ENCODE data around the gene LAPTM5. TPM values are rescaled to one million over a fixed set of nuclear protein-coding genes. Genes with fewer than 3 reads are reported as not detected.

Gene LAPTM5
- total and polyA plus RNA-seq, 2 donors, result 88.6 to 364 TPM

DNA sequence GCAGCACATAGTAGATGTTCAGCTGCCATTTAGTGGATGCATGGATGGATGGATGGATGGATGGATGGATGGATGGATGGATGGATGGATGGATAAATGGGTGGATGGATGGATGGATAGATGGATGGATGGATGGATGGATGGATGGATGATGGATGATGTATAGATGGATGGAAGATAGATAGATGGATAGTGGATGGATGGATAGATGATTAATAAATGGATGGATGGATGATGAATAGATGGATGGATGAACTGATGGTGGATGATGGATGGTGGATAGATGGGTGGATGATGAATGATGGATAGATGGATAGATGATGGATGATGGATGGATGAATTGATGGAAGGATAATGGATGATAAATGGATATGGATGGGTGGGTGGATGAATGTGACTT is 54.8 kb downstream of the LAPTM5 start:
- no peak overlapping the region for H3K27ac ChIP-seq (ENCODE audit: low read depth in 1 of 2, low read length in 1 of 2)
- peaks cover 0 to 12% of the 10 kb centered on the region in 2 donors for H3K27me3 ChIP-seq (ENCODE audit: control insufficient read depth in 2 of 2, insufficient read depth in 1 of 2, low read length in 1 of 2)
- DNase-seq (ENCODE audit: low read depth in 6 of 9, low spot score in 9 of 9), result no peak
- no peaks in the 10 kb centered on the region for H3K9me3 ChIP-seq (ENCODE audit: control insufficient read depth in 2 of 2, insufficient read depth in 1 of 2, low read length in 1 of 2)
- no peaks in the 10 kb centered on the region for H3K4me1 ChIP-seq (ENCODE audit: control insufficient read depth in 2 of 2, insufficient read depth in 2 of 2, low read length in 2 of 2)
- no peaks in the 10 kb centered on the region for H3K36me3 ChIP-seq (ENCODE audit: control insufficient read depth in 2 of 2, insufficient read depth in 2 of 2, low read length in 1 of 2)
- no peak overlapping the region for H3K4me3 ChIP-seq (ENCODE audit: low read length in 2 of 2)

DNA sequence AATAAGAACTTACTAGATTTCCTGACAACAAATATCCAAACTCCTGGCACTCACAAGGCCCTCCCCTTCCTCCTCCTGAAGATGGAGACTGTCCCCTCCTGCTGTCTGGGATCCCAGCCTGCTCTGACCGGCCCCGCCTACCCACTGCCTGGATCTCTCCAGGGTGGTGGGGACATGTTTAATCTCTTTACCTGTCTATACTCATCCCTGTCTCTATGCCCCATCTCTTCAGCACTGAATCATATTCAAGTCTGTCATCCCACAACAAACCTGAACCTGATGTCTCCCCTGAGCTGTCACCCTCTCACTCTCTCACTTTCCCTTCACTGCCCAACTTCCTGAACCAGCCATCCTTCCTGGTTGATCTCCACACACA is 56.3 kb downstream of the LAPTM5 start:
- no peak overlapping the region for H3K4me3 ChIP-seq (ENCODE audit: low read length in 2 of 2)
- no peak overlapping the region for H3K27ac ChIP-seq (ENCODE audit: low read depth in 1 of 2, low read length in 1 of 2)
- no peaks in the 10 kb centered on the region for H3K9me3 ChIP-seq (ENCODE audit: control insufficient read depth in 2 of 2, insufficient read depth in 1 of 2, low read length in 1 of 2)
- H3K27me3 ChIP-seq (ENCODE audit: control insufficient read depth in 2 of 2, insufficient read depth in 1 of 2, low read length in 1 of 2), result peaks cover 0 to 5% of the 10 kb centered on the region in 2 donors
- H3K36me3 ChIP-seq (ENCODE audit: control insufficient read depth in 2 of 2, insufficient read depth in 2 of 2, low read length in 1 of 2), result no peaks in the 10 kb centered on the region
- WGBS, result 91% methylated on average over 2 of the region's 2 CpGs
- DNase-seq (ENCODE audit: low read depth in 6 of 9, low spot score in 9 of 9), result no peak
- no peaks in the 10 kb centered on the region for H3K4me1 ChIP-seq (ENCODE audit: control insufficient read depth in 2 of 2, insufficient read depth in 2 of 2, low read length in 2 of 2)

DNA sequence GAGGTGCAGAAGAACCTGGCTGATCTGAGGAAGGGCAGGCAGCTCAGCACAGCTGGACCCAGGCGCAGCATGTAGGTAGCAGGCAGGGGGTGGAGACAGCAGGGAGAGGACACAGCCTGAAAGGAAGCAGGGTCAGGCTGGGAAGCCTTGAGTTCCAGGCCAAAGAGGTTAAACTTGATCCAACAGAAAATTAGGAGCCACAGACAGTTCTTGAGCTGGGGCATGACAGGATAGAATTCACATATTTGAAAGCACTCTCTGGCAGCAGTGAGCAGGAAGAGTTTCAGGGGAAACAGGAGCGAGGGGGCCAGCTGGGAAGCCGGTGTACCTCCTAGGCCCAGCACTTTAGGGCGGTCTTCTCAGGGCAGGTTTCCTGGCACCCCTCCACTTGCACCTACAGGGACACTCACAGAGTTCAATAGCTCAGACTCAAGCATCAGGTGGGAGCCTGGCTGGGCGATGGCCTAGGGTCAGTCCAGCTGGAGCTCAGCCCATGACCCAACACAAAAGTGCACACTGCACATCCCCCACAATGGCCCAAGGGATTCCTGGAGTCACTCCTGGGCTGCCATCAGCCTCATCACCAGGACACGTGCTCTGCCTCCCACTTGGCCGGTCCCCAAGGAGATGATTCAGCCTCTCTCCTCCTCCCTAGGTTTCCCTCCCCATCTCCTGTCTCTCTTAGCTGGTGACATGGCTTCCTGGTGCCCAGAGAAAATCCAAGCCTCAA is 56.9 kb downstream of the LAPTM5 start:
- no peaks in the 10 kb centered on the region for H3K4me1 ChIP-seq (ENCODE audit: control insufficient read depth in 2 of 2, insufficient read depth in 2 of 2, low read length in 2 of 2)
- DNase-seq (ENCODE audit: low read depth in 6 of 9, low spot score in 9 of 9), result no peak
- 85% methylated on average over 7 of the region's 7 CpGs for WGBS

DNA sequence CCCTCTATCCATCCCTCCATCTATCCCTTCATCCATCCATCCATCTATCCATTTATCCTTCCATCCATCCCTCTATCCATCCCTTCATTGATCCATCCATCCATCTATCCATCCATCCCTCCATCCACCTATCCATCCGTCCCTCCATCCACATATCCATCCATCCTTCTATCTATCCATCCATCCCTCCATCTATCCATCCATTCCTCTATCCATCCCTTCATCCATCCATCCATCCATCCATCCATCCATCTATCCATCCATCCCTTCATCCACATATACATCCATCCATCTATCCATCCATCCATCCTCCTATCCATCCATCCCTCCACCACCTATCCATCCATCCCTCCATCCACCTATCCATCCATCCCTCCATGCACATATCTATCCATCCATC is 57.8 kb downstream of the LAPTM5 start:
- Histone ChIP-seq H3K36me3 (ENCODE audit: control insufficient read depth in 2 of 2, insufficient read depth in 2 of 2, low read length in 1 of 2) (no peaks in the 10 kb centered on the region), H3K27me3 (ENCODE audit: control insufficient read depth in 2 of 2, insufficient read depth in 1 of 2, low read length in 1 of 2) (peaks cover 0 to 2% of the 10 kb centered on the region in 2 donors), H3K4me3 (ENCODE audit: low read length in 2 of 2) (no peak overlapping the region), H3K4me1 (ENCODE audit: control insufficient read depth in 2 of 2, insufficient read depth in 2 of 2, low read length in 2 of 2) (no peaks in the 10 kb centered on the region), H3K9me3 (ENCODE audit: control insufficient read depth in 2 of 2, insufficient read depth in 1 of 2, low read length in 1 of 2) (no peaks in the 10 kb centered on the region), H3K27ac (ENCODE audit: low read depth in 1 of 2, low read length in 1 of 2) (no peak overlapping the region)
- 93% methylated on average over 1 of the region's 1 CpG for WGBS
- DNase-seq (ENCODE audit: low read depth in 6 of 9, low spot score in 9 of 9), result no peak

More for the DNA sequence above, 56.9 kb downstream of the LAPTM5 start:
- no peak overlapping the region for H3K4me3 ChIP-seq (ENCODE audit: low read length in 2 of 2)
- no peak overlapping the region for H3K27ac ChIP-seq (ENCODE audit: low read depth in 1 of 2, low read length in 1 of 2)
- H3K9me3 ChIP-seq (ENCODE audit: control insufficient read depth in 2 of 2, insufficient read depth in 1 of 2, low read length in 1 of 2), result no peaks in the 10 kb centered on the region
- H3K27me3 ChIP-seq (ENCODE audit: control insufficient read depth in 2 of 2, insufficient read depth in 1 of 2, low read length in 1 of 2), result peaks cover 0 to 5% of the 10 kb centered on the region in 2 donors
- no peaks in the 10 kb centered on the region for H3K36me3 ChIP-seq (ENCODE audit: control insufficient read depth in 2 of 2, insufficient read depth in 2 of 2, low read length in 1 of 2)

DNA sequence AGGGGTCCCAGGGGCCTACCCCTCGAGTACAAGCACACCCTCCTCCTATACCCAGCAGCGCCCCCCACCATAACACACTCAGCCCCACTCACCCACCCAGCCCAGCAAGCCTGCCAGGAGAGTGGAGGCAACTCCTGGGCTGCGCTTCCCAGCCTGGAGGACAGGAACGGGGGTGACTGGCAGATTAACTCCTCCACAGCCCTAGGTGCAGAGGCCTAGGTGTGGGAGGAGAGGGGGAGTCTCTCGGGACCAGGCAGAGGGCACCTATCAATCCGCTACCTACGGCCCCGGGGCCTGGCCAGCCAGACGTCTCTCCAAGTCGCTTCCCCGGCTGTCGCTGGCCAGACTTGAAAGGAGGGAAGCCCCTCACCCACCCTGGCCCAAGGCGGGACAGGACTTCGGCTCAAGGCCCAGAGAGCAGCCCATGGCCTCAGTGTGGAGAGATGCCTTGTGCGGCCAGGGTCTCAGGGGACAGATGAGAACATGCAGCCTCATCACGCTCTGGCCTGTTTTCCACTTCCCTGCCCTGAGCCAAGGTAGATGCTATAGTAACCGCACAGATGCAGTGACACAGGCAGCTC is 59.1 kb downstream of the LAPTM5 start:
- no peak overlapping the region for H3K27ac ChIP-seq (ENCODE audit: low read depth in 1 of 2, low read length in 1 of 2)
- no peaks in the 10 kb centered on the region for H3K36me3 ChIP-seq (ENCODE audit: control insufficient read depth in 2 of 2, insufficient read depth in 2 of 2, low read length in 1 of 2)
- no peaks in the 10 kb centered on the region for H3K9me3 ChIP-seq (ENCODE audit: control insufficient read depth in 2 of 2, insufficient read depth in 1 of 2, low read length in 1 of 2)
- H3K4me3 ChIP-seq (ENCODE audit: low read length in 2 of 2), result no peak overlapping the region
- no peaks in the 10 kb centered on the region for H3K4me1 ChIP-seq (ENCODE audit: control insufficient read depth in 2 of 2, insufficient read depth in 2 of 2, low read length in 2 of 2)
- peaks cover 0 to 2% of the 10 kb centered on the region in 2 donors for H3K27me3 ChIP-seq (ENCODE audit: control insufficient read depth in 2 of 2, insufficient read depth in 1 of 2, low read length in 1 of 2)
- no peak for DNase-seq (ENCODE audit: low read depth in 6 of 9, low spot score in 9 of 9)
- WGBS, result 88% methylated on average over 17 of the region's 17 CpGs

DNA sequence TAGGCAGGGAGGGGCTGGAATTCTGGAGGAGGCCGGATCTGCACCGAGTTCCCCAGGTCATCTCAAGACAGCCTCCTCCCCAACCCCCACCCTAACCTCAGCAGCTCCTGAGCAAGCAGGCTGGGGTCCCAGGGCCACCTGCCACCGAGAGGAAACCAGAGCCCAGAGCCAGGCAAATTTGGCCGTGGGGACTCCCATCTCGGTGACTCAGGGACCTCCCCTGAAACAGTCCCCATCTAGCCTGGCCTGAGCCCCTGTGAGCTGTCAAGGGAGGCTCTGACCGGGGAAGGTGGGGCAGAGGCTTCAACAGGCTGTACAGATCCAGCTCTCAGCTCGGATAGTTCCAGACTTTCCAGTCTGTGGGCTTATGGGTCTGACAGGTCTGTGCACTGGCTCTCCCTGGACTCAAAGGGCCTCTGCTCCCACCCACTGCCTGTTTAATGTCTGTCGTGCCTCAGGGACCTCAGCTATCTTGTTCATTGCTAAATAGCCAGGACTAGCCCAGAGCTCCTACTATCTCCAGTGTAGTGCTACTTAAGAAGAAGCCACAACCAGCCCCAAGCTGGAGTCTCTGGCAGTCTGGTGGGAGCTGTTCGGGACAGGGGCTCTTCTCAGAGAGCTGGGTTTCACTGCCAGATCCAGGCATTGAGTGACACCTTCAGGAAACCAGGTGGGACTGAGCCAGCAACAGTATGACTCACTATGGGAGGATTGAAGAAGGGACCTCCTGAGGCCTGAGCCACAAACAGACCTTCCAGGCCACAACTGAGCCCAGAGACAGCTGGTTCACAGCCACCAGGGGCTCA is 59.8 kb downstream of the LAPTM5 start:
- 76% methylated on average over 9 of the region's 9 CpGs for WGBS
- Histone ChIP-seq H3K27me3 (ENCODE audit: control insufficient read depth in 2 of 2, insufficient read depth in 1 of 2, low read length in 1 of 2) (peaks cover 0 to 2% of the 10 kb centered on the region in 2 donors), H3K4me1 (ENCODE audit: control insufficient read depth in 2 of 2, insufficient read depth in 2 of 2, low read length in 2 of 2) (no peaks in the 10 kb centered on the region), H3K9me3 (ENCODE audit: control insufficient read depth in 2 of 2, insufficient read depth in 1 of 2, low read length in 1 of 2) (no peaks in the 10 kb centered on the region), H3K36me3 (ENCODE audit: control insufficient read depth in 2 of 2, insufficient read depth in 2 of 2, low read length in 1 of 2) (no peaks in the 10 kb centered on the region), H3K27ac (ENCODE audit: low read depth in 1 of 2, low read length in 1 of 2) (no peak overlapping the region), H3K4me3 (ENCODE audit: low read length in 2 of 2) (no peak overlapping the region)
- DNase-seq (ENCODE audit: low read depth in 6 of 9, low spot score in 9 of 9), result no peak

DNA sequence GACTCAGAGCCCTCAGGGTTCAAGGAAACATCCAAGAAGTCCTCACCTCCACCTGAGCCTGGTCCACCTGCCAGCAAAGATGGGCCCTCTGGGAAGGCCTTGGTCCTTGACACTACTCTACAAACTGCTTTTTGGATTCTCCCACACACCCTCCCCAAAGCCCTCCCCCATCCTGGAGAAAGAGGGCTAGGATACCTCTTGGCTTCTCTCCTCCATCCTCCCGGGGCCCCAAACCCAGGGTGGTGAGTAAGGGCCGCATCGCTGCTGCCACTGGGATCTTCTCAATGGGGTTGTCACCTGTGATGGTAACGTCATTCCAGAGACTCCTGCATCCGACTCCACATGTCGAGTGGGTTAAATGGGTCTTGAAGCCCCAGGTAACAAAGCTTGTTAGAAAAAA is 60.7 kb downstream of the LAPTM5 start:
- no peak for DNase-seq (ENCODE audit: low read depth in 6 of 9, low spot score in 9 of 9)
- H3K27me3 ChIP-seq (ENCODE audit: control insufficient read depth in 2 of 2, insufficient read depth in 1 of 2, low read length in 1 of 2), result peaks cover 0 to 6% of the 10 kb centered on the region in 2 donors
- no peak overlapping the region for H3K27ac ChIP-seq (ENCODE audit: low read depth in 1 of 2, low read length in 1 of 2)
- H3K36me3 ChIP-seq (ENCODE audit: control insufficient read depth in 2 of 2, insufficient read depth in 2 of 2, low read length in 1 of 2), result no peaks in the 10 kb centered on the region
- H3K4me1 ChIP-seq (ENCODE audit: control insufficient read depth in 2 of 2, insufficient read depth in 2 of 2, low read length in 2 of 2), result no peaks in the 10 kb centered on the region
- WGBS, result 94% methylated on average over 6 of the region's 6 CpGs
- no peaks in the 10 kb centered on the region for H3K9me3 ChIP-seq (ENCODE audit: control insufficient read depth in 2 of 2, insufficient read depth in 1 of 2, low read length in 1 of 2)
- no peak overlapping the region for H3K4me3 ChIP-seq (ENCODE audit: low read length in 2 of 2)

DNA sequence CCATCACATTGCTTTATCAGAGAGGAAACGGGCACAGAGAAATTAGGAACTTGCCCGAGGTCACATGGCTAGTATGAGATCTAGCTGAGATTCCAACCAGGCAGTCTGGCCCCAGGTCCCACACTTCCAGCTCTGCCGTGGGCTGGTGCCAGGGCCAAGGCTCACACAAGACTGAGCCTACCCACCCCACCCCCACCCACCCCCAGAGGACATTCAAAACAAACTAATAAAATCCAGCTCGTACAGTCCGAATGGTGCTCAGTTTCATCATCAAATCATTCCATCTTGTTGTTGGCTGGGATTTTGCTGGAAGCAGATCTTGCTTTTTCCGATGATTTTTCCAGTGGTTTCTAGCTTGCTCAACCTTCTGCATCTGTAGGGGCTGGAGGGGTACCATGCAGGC is 62.1 kb downstream of the LAPTM5 start:
- Histone ChIP-seq H3K36me3 (ENCODE audit: control insufficient read depth in 2 of 2, insufficient read depth in 2 of 2, low read length in 1 of 2) (no peaks in the 10 kb centered on the region), H3K27ac (ENCODE audit: low read depth in 1 of 2, low read length in 1 of 2) (no peak overlapping the region), H3K4me3 (ENCODE audit: low read length in 2 of 2) (no peak overlapping the region), H3K27me3 (ENCODE audit: control insufficient read depth in 2 of 2, insufficient read depth in 1 of 2, low read length in 1 of 2) (peaks cover 0 to 6% of the 10 kb centered on the region in 2 donors), H3K4me1 (ENCODE audit: control insufficient read depth in 2 of 2, insufficient read depth in 2 of 2, low read length in 2 of 2) (no peaks in the 10 kb centered on the region), H3K9me3 (ENCODE audit: control insufficient read depth in 2 of 2, insufficient read depth in 1 of 2, low read length in 1 of 2) (no peaks in the 10 kb centered on the region)
- no peak for DNase-seq (ENCODE audit: low read depth in 6 of 9, low spot score in 9 of 9)
- WGBS, result 49% methylated on average over 6 of the region's 6 CpGs
